HepG2 (cell line): ENCODE results near the gene NEU1. TPM values are rescaled to one million over a fixed set of nuclear protein-coding genes. Genes with fewer than 3 reads are reported as not detected.

Experiments used
- AKNA ChIP-seq: sonication (generic); formaldehyde crosslinking; IDR thresholded peaks from 2 replicates; pipeline ENCODE4 v1.4.0; 2020; ENCODE audit warnings: missing genetic modification reagents, borderline replicate concordance
- FOXP4 ChIP-seq: sonication (generic); formaldehyde crosslinking; IDR thresholded peaks from 2 replicates; pipeline ENCODE4 v1.4.0; 2020; ENCODE audit warnings: missing genetic modification reagents
- HNRNPL ChIP-seq: fragments of 200-400 bp; formaldehyde crosslinking; IDR thresholded peaks from 2 replicates; pipeline ENCODE4 v1.6.1; 2017; ENCODE audit warnings: mild to moderate bottlenecking, low read depth, low read length
- PITX1 ChIP-seq: sonication (generic); formaldehyde crosslinking; IDR thresholded peaks from 2 replicates; pipeline ENCODE4 v1.5.1; 2020; ENCODE audit warnings: mild to moderate bottlenecking, missing genetic modification reagents
- POLR2AphosphoS5 ChIP-seq: IDR thresholded peaks from 2 replicates; pipeline ENCODE4 v1.6.1; 2012; ENCODE audit warnings: low read depth, low read length
- RBFOX2 ChIP-seq: fragments of 200-400 bp; formaldehyde crosslinking; IDR thresholded peaks from 2 replicates; pipeline ENCODE4 v1.6.1; 2017; ENCODE audit warnings: low read depth, mild to moderate bottlenecking, low read length
- REPIN1 ChIP-seq: sonication (generic); formaldehyde crosslinking; IDR thresholded peaks from 2 replicates; pipeline ENCODE4 v1.8.0; 2022; ENCODE audit warnings: missing genetic modification reagents, low read depth, mild to moderate bottlenecking, borderline replicate concordance
- SMAD1 ChIP-seq: sonication (generic); formaldehyde crosslinking; IDR thresholded peaks from 2 replicates; pipeline ENCODE4 v1.4.0; 2020; ENCODE audit warnings: missing genetic modification reagents, low read depth, mild to moderate bottlenecking, borderline replicate concordance
- YY1 ChIP-seq: IDR thresholded peaks from 2 replicates; pipeline ENCODE4 v1.6.1; 2011; ENCODE audit warnings: low read length, low read depth, moderate library complexity, mild to moderate bottlenecking; ENCODE audit not compliant: insufficient read depth, insufficient replicate concordance
- ZBED4 ChIP-seq: sonication (generic); formaldehyde crosslinking; IDR thresholded peaks from 2 replicates; pipeline ENCODE4 v1.4.0; 2020; ENCODE audit warnings: missing genetic modification reagents, borderline replicate concordance
- ZBTB7A ChIP-seq: sonication (generic); formaldehyde crosslinking; IDR thresholded peaks from 2 replicates; pipeline ENCODE4 v1.8.0; 2022; ENCODE audit warnings: mild to moderate bottlenecking, missing genetic modification reagents
- ZBTB7B ChIP-seq: sonication (generic); formaldehyde crosslinking; IDR thresholded peaks from 2 replicates; pipeline ENCODE4 v1.4.0; 2020; ENCODE audit warnings: missing genetic modification reagents
- ZNF501 ChIP-seq: sonication (generic); formaldehyde crosslinking; IDR thresholded peaks from 2 replicates; pipeline ENCODE4 v1.5.1; 2020; ENCODE audit warnings: mild to moderate bottlenecking, moderate library complexity, missing genetic modification reagents
- ZNF589 ChIP-seq: sonication (generic); formaldehyde crosslinking; conservative IDR thresholded peaks from 2 replicates; pipeline ENCODE4 v1.8.0; 2022; ENCODE audit warnings: mild to moderate bottlenecking, moderate library complexity, missing genetic modification reagents
- ZNF7 ChIP-seq: IDR thresholded peaks from 2 replicates; pipeline ENCODE4 v1.6.1; 2016; ENCODE audit warnings: missing biosample characterization, missing genetic modification reagents
- ZSCAN9 ChIP-seq: IDR thresholded peaks from 2 replicates; pipeline ENCODE4 v1.6.1; 2016; ENCODE audit warnings: borderline replicate concordance
- polyA plus RNA-seq, 8 experiments: library from polyadenylated mRNA; depleted of rRNA in 3 of 8; stranded (reverse) in 7 of 8; unstranded in 1 of 8; fragments of >200 nt; fragmentation: Illumina TruSeq in 4 of 8; extraction: Trizol in 4 of 8; gene quantifications; 2 replicates each; pipeline versions ENCODE4 v1.2.1 to v1.2.3, GENCODE V29; 2011 to 2016; ENCODE audit warnings: low read depth in 4 of 8, missing spikeins in 1 of 8, mixed read lengths in 1 of 8; ENCODE audit not compliant: insufficient read depth in 1 of 8
- total RNA-seq, 5 experiments: library from RNA; depleted of rRNA; stranded (reverse); fragments of >200 nt; fragmentation: Illumina TruSeq; extraction: Trizol; gene quantifications; 2 replicates each; pipeline ENCODE4 v1.2.3, GENCODE V29; 2016; ENCODE audit warnings: low read depth in 1 of 5
- TF ChIP-seq, protein P1 (sequence below): sonication (generic); formaldehyde crosslinking; IDR thresholded peaks from 2 replicates; pipeline ENCODE4 v1.8.1; 2023; ENCODE audit warnings: mild to moderate bottlenecking, missing genetic modification reagents, borderline replicate concordance

Gene NEU1
- total and polyA plus RNA-seq, 2 of the 13 experiments (the other 11 are each of a cell fraction or from before 2014, with no cell fraction given) = 215 to 297 TPM

- TF ChIP-seq ZNF7 (CRISPR knock-in tag) (no peak), YY1 (peak; percentile 98), ZNF501 (peak; percentile 82), ZSCAN9 (CRISPR knock-in tag) (0 out of 2 replicates have a peak, but pooled peaks have one; percentile 48), FOXP4 (CRISPR knock-in tag) (peak; percentile 37; the same call in 1 of the 2 replicates), PITX1 (peak; percentile 71; the same call in 1 of the 2 replicates), ZBTB7B (peak; percentile 47; the same call in 1 of the 2 replicates), RBFOX2 (peak; percentile 100), HNRNPL (peak; percentile 83; the same call in 1 of the 2 replicates), ZBED4 (0 out of 2 replicates have a peak, but pooled peaks have one; percentile 52), POLR2AphosphoS5 (peak; percentile 99), AKNA (CRISPR knock-in tag) (peak; percentile 90), REPIN1 (CRISPR knock-in tag) (peak; percentile 18), ZNF589 (peak; percentile 64; the same call in 1 of the 2 replicates), ZBTB7A (CRISPR knock-in tag) (0 out of 2 replicates have a peak, but pooled peaks have one; percentile 46), SMAD1 (CRISPR knock-in tag) (peak; percentile 63; the same call in 1 of the 2 replicates)
- TF ChIP-seq, protein P1, sequence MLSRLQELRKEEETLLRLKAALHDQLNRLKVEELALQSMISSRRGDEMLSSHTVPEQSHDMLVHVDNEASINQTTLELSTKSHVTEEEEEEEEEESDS (CRISPR knock-in tag) = peak; percentile 48; the same call in 1 of the 2 replicates
These were observed 28.0 kb downstream of the NEU1 start (continued) for GRCh38 chr6:31834367-31835250.
